SIG-M5 (cell line): ENCODE results near the gene PRKCZ.

Experiments used
- DNase-seq: peaks from one replicate; lab custom pipeline; 2025; lab: John Stamatoyannopoulos, UW

PRKCZ gene

GRCh38 chr1:2157856-2158255 is 107.6 kb downstream of the PRKCZ start:
- DNase-seq = no peak

GRCh38 chr1:2158272-2158671 is 108.1 kb downstream of the PRKCZ start:
- no peak for DNase-seq

DNA sequence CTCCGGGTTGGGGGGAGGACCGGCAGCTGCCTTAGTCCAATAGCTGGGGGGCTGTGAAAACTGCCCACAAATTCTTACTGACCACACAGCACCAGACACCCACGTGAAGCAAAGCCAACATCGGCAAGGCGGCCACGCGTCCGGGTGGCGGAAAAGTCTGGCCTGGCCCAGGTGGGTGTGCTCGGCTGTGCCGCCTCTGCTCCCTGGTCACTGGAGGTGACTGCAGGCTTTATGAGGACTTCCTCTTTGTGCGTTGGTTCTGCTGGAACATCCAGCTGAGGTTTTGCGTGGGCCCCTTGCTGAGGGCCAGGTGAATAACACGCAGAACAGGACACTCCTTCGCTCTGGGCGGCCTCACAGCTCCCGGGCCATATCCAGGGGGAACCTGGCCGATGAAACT is 108.9 kb downstream of the PRKCZ start:
- DNase-seq = no peak

DNA sequence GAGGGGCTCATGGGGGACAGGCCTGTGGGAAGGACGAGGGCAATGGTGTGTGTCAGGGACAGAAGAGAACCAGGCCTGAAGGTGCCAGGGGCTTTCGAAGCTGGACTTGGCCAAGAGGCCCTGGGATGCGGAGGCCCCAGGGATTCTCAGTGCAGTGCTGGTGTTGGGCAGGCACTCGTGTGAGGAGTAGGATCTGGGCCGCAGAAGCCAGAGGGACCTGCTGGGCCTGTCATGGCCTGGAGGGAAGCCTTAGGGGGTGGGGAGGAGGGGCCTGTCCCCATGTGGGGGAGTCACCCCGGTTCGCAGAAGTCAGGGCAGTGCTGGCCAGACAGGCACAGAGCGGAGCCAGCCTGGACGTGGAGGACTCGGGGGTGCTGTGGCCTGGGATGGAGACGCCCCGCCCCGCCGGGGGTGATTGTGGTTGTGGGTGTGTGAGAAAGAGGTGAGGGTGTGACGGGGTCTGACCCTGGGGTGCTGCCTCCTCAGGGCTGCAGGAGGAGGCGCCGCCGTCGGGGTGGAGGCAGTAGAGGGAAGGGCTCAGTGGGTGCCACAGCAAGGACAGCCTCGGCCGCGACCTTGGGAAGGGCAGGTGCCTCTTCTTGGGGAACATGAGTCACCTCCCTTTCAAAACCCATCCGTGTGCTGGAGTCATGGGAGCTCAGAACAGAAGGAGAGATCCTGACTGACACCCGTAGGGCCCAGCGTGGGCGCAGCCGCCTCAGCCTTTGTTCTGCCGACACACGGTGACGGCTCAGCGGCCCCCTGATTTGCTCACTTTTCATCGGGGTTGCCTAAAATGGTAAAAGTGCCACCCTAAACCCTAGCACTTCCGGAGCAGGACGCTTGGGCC is 110.5 kb downstream of the PRKCZ start:
- no peak for DNase-seq

DNA sequence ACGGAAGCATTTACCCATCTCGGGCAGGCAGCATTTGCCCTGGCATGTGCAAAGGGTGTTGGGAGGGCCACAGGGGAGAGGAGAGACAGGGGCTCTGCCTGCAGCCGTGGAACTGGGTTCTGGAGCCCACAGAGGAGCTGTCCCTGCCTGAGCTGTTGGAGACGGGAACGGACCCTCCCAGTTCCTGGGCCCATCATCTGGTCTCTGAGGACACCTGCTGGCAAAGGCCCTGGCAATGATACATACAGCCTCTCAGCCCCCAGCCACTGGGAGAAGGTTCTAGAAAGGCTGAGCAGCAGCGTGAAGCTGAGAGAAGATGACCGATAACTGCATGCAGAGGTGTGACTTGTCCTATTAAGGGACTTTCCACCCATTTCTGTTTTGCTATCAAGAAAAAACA is 113.0 kb downstream of the PRKCZ start:
- DNase-seq = no peak

DNA sequence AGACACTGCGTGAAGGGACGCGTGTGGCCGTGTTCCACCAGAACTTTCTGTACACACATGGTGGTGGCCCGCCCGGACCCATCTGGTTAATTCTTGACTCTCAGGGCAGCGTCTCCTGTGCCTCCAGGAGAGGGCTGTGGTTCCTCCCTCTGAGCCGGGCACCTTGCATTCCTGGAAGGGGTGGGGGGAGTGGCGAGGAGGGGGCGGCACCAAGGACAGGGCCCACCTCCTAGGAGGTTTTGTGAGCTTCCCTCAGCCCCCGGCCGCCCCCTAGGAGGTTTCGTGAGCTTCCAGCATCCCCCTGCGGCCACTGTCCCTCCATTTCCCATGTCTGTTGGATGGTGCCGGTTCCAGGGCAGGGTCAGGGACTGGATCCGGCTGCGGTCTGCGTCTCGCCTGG is 115.4 kb downstream of the PRKCZ start:
- no peak for DNase-seq

GRCh38 chr1:2166254-2166653 is 116.0 kb downstream of the PRKCZ start:
- DNase-seq = no peak

- no peak for DNase-seq
Measured at GRCh38 chr1:2166695-2167094, 116.5 kb downstream of the PRKCZ start.

DNA sequence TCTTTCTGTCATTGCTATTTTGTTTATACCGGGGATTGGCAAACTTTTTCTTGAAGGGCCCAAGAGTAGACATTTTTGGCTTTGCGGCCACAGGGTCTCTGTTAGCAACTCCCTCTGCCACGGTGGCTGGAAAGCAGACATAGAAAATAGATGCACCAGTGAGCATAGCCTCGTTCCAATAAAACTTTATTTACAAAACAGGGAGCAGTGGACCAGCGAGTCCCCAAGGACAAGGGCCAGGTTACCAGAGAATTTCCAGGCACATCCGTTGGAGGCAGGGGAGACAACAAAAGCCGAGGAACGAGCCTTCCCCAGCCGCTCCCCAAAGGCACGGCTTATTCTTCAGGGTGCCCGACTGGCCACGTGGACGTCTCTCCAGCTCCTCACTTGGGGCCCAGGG is 117.9 kb downstream of the PRKCZ start:
- no peak for DNase-seq

GRCh38 chr1:2168535-2168934 is 118.3 kb downstream of the PRKCZ start:
- DNase-seq = no peak

GRCh38 chr1:2169200-2169836 is 119.1 kb downstream of the PRKCZ start:
- DNase-seq = no peak

DNA sequence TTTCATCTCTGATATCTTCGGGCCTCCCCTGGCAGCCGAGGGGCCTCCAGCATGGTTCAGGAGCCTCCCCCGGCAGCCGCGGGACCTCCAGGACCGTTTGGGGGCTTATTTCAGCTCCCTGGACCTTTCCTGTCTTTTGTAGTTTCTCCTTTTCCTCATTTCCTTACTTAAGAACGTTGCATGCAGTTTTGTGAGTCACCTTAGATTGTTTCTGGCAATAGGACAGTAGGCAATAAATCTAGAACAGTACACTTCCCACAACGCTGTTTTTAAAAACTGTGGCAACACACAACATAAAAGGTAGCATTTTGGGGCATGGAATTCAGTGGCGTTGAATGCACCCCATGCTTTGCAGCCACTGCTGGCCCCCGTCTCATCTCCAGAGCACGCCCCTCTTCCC is 120.0 kb downstream of the PRKCZ start:
- no peak for DNase-seq

DNA sequence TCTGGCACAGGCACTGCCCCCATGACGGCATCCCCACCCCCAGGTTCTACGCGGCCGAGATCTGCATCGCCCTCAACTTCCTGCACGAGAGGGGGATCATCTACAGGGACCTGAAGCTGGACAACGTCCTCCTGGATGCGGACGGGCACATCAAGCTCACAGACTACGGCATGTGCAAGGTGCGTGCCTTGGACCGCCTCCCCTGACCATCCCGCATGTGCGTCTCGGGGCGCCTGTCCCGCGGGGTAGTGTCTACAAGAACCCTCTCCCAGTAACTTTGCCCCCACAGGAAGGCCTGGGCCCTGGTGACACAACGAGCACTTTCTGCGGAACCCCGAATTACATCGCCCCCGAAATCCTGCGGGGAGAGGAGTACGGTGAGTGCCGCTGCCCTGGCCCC is 121.8 kb downstream of the PRKCZ start:
- DNase-seq = no peak

- no peak for DNase-seq
Measured at GRCh38 chr1:2172551-2173146, 122.4 kb downstream of the PRKCZ start.

GRCh38 chr1:2173546-2174347 is 123.5 kb downstream of the PRKCZ start:
- no peak for DNase-seq

GRCh38 chr1:2174348-2175054 is 124.3 kb downstream of the PRKCZ start:
- DNase-seq = no peak

DNA sequence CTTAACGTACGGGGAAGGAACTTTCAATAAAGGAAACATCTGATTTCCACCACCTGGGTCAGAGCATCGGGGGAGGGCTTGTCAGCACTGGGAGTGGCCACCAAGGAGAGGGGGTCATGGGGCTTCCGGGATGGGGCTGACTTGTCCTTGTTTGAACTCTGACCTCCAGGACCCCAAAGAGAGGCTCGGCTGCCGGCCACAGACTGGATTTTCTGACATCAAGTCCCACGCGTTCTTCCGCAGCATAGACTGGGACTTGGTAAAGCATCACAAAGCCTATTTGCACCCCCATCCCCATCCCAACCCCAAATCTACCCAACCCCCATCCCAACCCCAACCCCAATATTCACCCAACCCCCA is 124.8 kb downstream of the PRKCZ start:
- no peak for DNase-seq

- no peak for DNase-seq
Measured at GRCh38 chr1:2175681-2176454, 125.7 kb downstream of the PRKCZ start.

GRCh38 chr1:2176615-2177014 is 126.4 kb downstream of the PRKCZ start:
- no peak for DNase-seq

DNA sequence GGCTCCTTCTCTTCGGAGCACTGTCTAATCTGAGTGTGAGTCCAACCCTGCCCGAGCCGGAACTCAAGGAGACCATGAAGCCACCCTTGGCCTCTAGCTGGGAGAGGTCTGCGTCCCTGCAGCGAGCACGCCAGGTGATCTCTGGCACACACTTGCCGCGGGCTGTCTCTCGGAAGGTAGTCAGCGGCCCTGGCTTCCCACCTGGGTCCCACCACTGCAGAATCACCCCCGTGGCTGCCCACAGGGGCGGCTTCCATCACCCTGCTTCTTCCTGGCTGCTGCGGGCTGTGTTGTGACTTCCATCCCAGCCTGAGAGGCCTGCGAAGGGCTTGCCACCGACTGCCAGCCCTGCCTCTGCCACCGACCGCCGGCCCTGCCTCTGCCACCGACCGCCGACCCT is 127.3 kb downstream of the PRKCZ start:
- DNase-seq = no peak

GRCh38 chr1:2177946-2178538 is 127.8 kb downstream of the PRKCZ start:
- DNase-seq = no peak
